ENCODE results near the gene S1PR4. TPM values are rescaled to one million over a fixed set of nuclear protein-coding genes. Genes with fewer than 3 reads are reported as not detected.

Gene S1PR4
- polyA plus RNA-seq, 1 experiment: not detected

GRCh38 chr19:3229346-3229743, 50.8 kb downstream of the S1PR4 start:
- ChIA-PET POLR2A (no interaction called here), CTCF (interaction anchor here (0.8 to 1.1 kb wide), 2 partner anchors 10 to 42 kb away, joined by 3 to 4 read pairs; no protein-coding TSS in a partner anchor)
- DNase-seq (ENCODE audit: low read depth): no peak
- no peak overlapping the region for H3K4me3 ChIP-seq (ENCODE audit: low read depth, low read length)
- peaks cover 27% of the 10 kb centered on the region for H3K27me3 ChIP-seq (ENCODE audit: control insufficient read depth, insufficient read depth, low read length)
- no peaks in the 10 kb centered on the region for H3K36me3 ChIP-seq (ENCODE audit: control insufficient read depth, insufficient read depth, low read length)
- TF ChIP-seq, protein P1, sequence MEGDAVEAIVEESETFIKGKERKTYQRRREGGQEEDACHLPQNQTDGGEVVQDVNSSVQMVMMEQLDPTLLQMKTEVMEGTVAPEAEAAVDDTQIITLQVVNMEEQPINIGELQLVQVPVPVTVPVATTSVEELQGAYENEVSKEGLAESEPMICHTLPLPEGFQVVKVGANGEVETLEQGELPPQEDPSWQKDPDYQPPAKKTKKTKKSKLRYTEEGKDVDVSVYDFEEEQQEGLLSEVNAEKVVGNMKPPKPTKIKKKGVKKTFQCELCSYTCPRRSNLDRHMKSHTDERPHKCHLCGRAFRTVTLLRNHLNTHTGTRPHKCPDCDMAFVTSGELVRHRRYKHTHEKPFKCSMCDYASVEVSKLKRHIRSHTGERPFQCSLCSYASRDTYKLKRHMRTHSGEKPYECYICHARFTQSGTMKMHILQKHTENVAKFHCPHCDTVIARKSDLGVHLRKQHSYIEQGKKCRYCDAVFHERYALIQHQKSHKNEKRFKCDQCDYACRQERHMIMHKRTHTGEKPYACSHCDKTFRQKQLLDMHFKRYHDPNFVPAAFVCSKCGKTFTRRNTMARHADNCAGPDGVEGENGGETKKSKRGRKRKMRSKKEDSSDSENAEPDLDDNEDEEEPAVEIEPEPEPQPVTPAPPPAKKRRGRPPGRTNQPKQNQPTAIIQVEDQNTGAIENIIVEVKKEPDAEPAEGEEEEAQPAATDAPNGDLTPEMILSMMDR (IDR thresholded peaks at IDR 0.05; ENCODE audit: insufficient read depth, low read depth, low read length): no peak

Other genes starting within 250 kb of the S1PR4 start
- gene ZNF77, start 233.8 kb upstream of the S1PR4 start, polyA plus RNA-seq (2011; rRNA removed): 3.2 and 3.4 TPM in 2 replicates
- 0.12 and 0.26 TPM in 2 replicates for gene TLE6, start 201.2 kb upstream of the S1PR4 start, polyA plus RNA-seq (2011; rRNA removed)
- gene TLE2, start 149.5 kb upstream of the S1PR4 start, polyA plus RNA-seq (2011; rRNA removed): 0.74 and 1.0 TPM in 2 replicates
- 365 and 579 TPM in 2 replicates for gene TLE5, start 116.3 kb upstream of the S1PR4 start, polyA plus RNA-seq (2011; rRNA removed)
- 8.0 and 15.6 TPM in 2 replicates for gene GNA11, start 84.4 kb upstream of the S1PR4 start, polyA plus RNA-seq (2011; rRNA removed)
- gene GNA15, start 42.7 kb upstream of the S1PR4 start, polyA plus RNA-seq (2011; rRNA removed): 0.06 TPM in 1 of 2 replicates, not detected in the other
- 45.3 and 75.8 TPM in 2 replicates for gene NCLN, start 7.2 kb downstream of the S1PR4 start, polyA plus RNA-seq (2011; rRNA removed)
- 0.01 and 0.18 TPM in 2 replicates for gene CELF5, start 45.9 kb downstream of the S1PR4 start, polyA plus RNA-seq (2011; rRNA removed)
- gene NFIC, start 187.8 kb downstream of the S1PR4 start, polyA plus RNA-seq (2011; rRNA removed): 3.7 and 5.0 TPM in 2 replicates